GM19468 (cell line): Measurements from ENCODE around the gene OR51V1.
"Not testable (repeated sequence)": the region's sequence is repeated elsewhere in the genome, so short reads cannot be mapped to it uniquely, and the experiment has no call there.

Experiments used
- ATAC-seq: cut with Tn5 transposase; IDR thresholded peaks from one replicate; pipeline ENCODE4 v1.9.1; 2021; ENCODE audit warnings: mild to moderate bottlenecking, moderate library complexity, moderate number of reproducible peaks; ENCODE audit not compliant: unreplicated experiment; ENCODE audit errors: extremely low read depth

Gene OR51V1

DNA sequence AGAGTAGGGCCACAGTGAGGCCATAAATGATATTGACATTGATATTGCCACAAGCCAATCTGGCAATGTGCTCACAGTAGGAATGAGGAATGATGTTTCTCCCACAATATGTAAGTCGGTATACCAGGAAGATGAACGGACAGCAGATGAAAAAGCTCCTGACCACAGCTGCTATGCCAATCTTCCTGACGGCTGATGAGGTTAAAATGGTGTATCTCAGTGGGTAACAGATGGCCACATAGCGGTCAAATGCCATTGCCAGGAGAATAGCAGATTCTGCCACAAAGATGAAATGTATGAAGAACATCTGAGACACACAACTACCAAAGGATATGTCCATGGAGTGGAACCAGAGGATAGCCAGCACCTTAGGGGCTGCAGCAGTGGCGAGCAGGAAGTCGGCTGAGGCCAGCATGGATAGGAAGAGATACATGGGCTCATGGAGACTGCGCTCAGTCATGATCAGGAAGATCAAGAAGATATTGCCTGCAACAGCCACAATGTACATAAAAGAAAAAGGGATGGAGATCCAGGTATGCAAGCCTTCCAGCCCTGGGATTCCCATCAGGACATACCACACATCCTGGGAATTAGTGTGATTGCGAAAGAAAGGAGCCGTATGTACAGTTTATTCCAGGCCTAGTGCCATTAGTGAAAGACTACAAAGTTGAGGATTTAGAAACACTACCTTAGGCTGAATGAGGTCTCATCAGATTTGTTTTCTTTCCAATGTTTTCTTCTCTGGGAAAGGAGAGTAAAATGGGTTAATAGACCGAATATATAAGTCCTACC lies 22.2 kb downstream of the OR51V1 start:
- no peak for ATAC-seq

DNA sequence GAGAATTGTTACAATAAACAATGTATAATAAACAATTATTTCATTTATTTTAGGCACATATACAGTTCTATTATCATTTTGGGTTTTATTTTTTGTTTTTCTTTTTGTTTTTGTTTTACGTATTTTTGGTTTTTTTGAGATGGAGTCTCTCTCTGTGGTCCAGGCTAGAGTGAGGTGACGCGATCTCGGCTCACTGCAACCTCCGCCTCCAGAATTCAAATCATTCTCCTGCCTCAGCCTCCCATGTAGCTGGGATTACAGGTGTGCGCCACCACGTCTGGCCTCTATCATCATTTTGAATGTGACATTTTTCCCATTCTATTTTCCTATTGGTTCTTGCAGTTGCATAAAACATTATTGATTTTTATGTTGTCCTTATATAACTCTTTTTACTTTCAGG lies 25.5 kb downstream of the OR51V1 start:
- ATAC-seq: no peak

DNA sequence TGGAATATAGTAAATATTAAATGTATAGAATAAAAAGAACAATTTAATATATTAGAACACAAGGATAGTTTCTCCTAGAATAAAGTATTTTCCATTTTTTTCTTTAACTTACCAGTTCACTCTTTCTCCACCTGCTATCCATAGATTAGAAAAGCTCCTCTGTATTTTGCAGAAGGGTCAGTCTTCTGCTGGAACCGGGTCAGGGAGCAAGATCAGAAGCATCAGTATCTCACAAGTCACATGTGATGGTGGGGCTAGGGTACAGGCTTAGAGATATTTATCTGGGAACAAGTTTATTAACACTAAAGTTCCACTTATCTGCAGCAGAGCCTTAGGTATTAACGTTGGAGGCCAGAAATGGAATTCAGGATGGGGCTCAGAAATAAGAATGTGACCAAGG lies 28.6 kb downstream of the OR51V1 start:
- no peak for ATAC-seq

DNA sequence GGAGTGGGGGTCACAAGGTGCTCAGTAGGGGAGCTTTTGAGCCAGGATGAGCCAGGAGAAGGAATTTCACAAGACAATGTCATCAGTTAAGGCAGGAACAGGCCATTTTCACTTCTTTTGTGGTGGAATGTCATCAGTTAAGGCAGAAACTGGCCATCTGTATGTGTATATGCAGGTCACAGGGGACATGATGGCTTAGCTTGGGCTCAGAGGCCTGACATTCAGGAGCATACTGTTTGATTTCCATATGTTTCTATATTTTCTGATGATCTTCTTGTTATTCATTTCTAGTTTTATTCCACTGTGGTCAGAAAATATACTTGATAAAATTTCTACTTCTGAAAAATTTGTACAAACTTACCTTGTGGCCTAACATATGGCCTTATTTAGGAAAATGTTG lies 34.6 kb downstream of the OR51V1 start:
- ATAC-seq: not testable (repeated sequence)

DNA sequence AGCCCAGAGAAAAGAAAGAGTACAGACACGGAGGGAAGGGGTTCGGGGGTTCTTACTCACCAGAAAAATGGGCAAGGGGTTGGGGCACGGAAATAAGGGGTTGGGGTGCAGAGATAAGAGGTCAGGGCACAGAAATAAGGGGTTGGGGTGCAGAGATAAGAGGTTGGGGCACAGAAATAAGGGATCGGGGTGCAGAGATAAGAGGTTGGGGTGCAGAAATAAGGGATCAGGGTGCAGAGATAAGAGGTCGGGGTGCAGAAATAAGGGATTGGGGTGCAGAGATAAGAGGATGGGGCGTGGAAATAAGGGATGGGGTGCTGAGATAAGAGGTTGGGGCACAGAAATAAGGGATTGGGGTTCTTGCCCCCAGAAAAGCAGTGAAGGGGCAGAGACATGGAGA lies 35.7 kb downstream of the OR51V1 start:
- not testable (repeated sequence) for ATAC-seq

DNA sequence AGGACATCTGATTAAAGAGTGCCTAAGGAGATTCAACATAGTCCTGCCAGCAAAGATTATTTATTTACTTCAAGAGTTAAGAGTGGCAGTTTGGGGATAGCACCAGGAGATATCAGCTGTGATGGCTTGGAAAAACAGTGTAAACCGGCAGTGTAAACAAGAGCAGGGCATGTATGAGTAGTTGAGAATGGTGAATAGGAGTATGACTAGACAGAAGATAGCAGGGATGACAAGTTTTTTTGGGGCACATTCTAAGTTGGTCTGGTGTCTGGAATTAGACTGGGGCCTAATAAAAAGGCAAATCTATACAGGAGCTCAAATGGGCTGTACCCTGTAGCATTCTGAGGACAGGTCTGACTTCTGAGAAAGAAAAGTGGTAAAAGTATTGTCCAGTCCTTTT lies 39.4 kb downstream of the OR51V1 start:
- not testable (repeated sequence) for ATAC-seq

DNA sequence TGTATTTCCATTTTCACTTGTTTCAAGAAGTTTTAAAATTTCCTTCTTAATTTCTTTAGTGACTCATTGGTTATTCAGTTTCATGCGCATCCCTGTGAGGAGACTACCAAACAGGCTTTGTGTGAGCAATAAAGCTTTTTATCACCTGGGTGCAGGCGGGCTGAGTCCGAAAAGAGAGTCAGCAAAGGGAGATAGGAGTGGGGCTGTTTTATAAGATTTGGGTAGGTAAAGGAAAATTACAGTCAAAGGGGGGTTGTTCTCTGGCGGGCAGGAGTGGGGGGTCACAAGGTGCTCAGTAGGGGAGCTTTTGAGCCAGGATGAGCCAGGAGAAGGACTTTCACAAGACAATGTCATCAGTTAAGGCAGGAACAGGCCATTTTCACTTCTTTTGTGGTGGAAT lies 40.3 kb downstream of the OR51V1 start:
- ATAC-seq: not testable (repeated sequence)

DNA sequence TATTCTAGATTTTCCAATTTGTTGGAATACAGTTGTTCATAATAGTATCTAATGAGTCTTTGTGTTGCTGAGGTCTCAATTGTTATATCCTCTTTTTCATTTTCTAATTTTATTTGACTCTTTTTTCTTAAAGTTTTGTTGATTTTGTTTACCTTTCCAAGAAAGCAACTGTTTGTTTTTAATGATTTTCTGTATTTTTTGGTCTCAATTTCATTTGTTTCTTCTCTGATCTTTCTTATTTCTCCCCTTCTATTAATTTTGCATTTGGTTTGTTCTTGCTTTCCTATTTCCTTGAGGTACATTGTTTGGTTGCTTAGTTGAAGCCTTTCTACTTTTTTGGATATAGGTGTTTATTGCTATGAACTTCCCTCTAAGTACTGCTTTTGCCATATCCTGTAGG lies 40.7 kb downstream of the OR51V1 start:
- ATAC-seq: no peak

DNA sequence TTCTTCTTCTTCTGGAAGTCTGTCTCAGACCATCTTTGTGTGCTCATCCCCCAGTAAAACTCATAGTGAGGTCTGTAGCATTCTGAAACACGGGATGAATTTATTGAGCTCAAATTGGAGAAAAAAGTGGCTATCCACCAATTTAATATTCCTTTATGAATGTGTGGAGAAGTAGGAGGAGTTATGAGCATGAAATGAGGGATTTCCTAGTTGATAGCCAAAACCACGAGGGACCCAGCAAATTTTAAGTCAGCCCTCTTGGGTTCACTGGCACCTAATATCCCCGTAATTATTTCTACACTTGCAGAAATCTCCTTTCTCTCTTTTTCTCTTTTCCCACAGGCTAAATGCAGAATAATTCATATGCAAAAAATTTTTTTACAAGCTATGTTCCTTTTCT lies 45.8 kb downstream of the OR51V1 start, which contains the start of gene OR52A1:
TSS of gene OR52A1 (minus strand) at position 101 of the 400 bp plus-strand sequence. CDS start 2,388 bp downstream, outside the sequence.
- no peak for ATAC-seq

DNA sequence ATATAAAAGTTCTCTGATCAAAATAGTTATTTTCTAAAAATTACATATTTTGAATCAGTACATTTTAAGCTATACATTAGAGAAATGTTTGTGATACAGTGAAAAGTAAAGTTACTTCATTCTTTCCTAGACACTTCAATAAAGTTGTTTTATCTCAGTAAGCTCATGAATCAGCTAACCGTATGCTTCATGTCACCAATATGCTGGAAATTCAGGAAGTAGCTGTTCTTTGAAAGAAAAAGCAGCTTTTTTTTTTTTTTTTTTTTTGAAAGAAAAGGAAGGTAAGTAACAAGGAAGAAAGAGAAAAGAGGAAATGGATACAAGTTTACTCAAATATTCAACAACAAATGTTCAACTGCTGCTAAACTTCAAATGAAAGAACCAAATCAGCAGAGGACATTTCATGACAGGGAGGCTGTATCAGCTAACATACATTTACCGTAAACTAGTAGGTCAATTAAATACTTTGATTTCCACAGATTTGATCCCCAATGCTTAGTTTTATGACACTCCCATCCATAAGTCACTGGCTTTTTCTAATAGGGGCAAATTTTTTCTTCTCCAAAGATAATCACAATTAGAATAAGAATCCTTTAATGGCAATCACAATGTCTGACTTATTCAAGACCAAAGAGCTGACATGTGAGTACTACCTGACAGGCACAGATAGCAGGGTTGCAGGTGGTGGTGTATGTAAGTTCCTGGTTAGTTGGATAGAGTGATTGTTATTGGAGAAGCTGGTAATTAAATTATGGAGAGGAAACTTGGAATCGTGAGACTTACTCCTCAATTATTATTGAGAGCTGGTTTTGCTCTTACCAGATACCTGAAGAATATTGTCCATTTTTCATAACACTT lies 46.7 kb downstream of the OR51V1 start:
- ATAC-seq: no peak

DNA sequence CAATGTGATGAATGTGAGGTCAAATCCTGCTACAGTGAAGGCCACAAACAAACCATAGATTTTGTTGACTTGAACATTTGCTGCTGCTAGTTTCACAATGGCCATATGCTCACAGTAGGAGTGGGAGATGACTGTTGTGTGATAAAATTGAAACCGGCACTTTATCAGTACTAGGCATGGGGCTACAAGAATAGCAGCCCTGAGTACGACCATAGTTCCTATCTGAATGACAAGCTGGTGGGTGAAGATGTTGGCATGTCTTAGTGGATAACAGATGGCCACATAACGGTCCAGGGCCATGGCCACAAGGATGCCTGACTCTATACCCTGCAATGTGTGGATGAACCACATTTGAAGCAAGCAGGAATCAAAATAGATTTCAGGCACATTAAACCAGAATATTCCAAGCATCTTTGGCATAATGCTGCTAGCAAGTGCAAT lies 48.7 kb downstream of the OR51V1 start:
- ATAC-seq: no peak
